Epithelial cell of proximal tubule (primary cell): ENCODE results near the gene ACBD3. TPM values are rescaled to one million over a fixed set of nuclear protein-coding genes. Genes with fewer than 3 reads are reported as not detected.

Experiments used
- DNase-seq: peaks from one replicate; pipeline ENCODE4 v3.0.0-alpha.2; 2011; ENCODE audit warnings: low read depth
- H3K4me3 ChIP-seq: 2 replicates; pipeline ENCODE4 v1.5.1; 2011; ENCODE audit warnings: low read depth, mild to moderate bottlenecking, low read length
- CTCF ChIP-seq: conservative IDR thresholded peaks from 2 replicates; pipeline ENCODE4 v1.5.1; 2012; ENCODE audit warnings: low read depth, mild to moderate bottlenecking, low read length
- total RNA-seq: library from RNA; depleted of rRNA; stranded (reverse); fragments of >200 nt; gene quantifications from 2 replicates; pipeline ENCODE4 v1.2.3, GENCODE V29; 2015

Gene ACBD3
- total RNA-seq, 1 donor from 2014 or later = 34.8 TPM

DNA sequence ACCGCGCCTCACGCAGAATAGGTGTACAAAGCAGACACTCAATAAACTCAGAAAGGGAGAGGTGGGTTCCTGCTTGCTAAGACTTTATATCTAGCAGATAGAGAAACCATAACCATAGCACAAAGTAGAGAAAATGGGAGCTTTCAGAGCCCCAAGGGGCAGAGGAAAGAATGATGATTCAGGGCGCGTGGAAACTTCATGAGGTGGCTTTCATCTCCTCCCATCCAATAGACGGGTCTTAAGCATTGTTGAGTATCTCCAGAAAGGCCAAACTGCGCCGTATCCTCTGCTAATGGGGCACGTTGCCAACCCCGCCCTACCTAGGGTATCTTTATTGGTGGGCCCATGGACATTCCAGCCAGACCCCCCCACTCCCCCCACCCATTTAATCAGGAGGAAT lies 36.1 kb upstream of the ACBD3 start:
- DNase-seq = no peak
- H3K4me3 ChIP-seq = no peak overlapping the region
- no peak for TF ChIP-seq CTCF

DNA sequence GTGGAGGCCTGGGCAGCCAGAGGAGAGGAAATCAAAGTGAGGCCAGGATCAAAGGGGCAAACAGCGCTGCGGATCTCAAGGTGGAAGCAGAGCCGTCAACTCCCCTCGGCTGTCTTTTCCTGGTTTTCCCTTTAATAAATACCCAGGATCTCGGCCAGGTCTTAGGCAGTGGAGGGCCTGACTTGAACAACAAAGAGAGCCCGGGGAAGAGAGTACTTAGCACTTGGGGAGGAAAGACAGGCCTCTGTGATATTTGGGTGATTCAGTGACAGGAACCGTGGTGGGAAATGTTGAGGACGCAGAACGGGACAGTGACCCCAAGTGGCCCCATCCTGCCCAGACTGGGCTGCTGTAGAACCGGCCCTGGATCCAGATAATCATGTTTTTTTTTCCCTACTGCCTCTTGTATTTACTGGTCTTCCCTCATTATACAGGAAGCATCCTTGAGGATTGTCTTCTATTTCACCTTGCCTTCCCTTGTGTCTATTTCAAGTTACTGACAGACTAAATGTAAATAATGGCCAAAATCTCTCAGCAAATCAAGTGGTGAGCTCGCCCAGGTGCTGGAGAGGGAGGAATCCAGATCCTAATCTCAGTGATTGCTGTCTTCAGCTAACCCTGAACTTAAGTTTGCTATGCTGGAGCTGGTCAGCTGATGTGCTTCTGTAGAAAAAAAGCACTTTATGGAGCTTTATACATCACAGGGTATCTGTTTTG lies 34.1 kb upstream of the ACBD3 start:
- no peak overlapping the region for H3K4me3 ChIP-seq
- no peak for TF ChIP-seq CTCF
- DNase-seq = no peak

GRCh38 chr1:226217273-226217672 lies 30.7 kb upstream of the ACBD3 start:
- no peak for DNase-seq
- no peak overlapping the region for H3K4me3 ChIP-seq
- TF ChIP-seq CTCF = no peak

DNA sequence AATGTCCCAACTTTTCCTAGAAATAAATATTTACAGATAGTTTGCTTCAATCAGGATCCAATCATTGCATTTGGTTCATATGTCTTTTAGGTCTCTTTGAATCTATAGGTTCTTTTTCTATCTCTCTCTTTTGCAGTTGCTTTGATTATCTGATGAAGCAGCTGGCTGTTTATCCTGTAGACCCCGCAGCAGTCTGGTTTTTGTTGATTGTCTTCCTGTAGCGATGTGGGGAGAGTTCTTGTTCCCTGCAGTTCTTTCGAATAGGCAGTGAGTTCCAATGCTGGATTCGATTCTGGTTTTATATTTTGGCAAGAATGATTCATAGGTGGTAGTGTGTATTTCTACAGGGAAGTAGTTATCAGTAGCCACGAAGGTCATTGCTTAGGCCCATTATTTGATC lies 29.5 kb upstream of the ACBD3 start:
- DNase-seq = no peak

GRCh38 chr1:226215239-226215638 lies 28.7 kb upstream of the ACBD3 start:
- no peak for DNase-seq
- TF ChIP-seq CTCF = no peak
- H3K4me3 ChIP-seq = no peak overlapping the region

More for the DNA sequence above, 29.5 kb upstream of the ACBD3 start:
- H3K4me3 ChIP-seq = no peak overlapping the region
- TF ChIP-seq CTCF = no peak

- H3K4me3 ChIP-seq = no peak overlapping the region
- TF ChIP-seq CTCF = no peak
- DNase-seq = no peak
These were observed 26.0 kb upstream of the ACBD3 start for GRCh38 chr1:226212545-226212944.

DNA sequence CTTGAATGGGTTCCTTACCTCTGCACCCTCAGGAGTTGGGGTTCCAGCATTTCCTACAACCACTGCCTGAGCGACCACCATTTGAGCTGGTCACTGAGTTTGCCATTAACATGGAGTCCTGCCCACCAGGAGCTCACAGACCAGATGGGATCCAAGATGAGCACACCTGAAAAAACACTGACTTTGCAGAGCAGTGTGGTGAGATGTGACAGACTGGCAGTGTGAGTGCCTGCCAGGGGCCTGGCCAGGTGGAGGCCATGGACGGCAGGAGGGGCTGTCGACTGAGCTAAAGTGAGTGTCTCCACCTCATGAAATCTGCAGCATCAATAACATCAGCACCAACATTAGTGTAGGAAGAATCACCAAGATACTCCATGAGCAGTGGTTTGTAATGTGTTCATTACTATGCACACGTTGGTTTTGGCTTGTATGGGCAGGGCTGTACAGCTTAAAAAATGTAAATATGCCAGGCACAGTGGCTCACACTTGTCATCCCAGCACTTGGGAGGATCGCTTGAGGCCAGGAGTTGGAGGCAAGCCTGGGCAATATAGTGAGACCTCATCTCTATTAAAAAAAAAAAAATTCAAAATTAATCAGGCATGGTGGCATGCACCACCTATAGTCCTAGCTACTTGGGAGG lies 24.8 kb upstream of the ACBD3 start:
- H3K4me3 ChIP-seq = no peak overlapping the region
- DNase-seq = no peak
- TF ChIP-seq CTCF = no peak
